Measurements from ENCODE around the gene TACR1. TPM values are rescaled to one million over a fixed set of nuclear protein-coding genes. Genes with fewer than 3 reads are reported as not detected.

The TACR1 gene
- total and polyA plus RNA-seq, 2 of the 8 experiments (the other 6 are each of a cell fraction or from before 2014, with no cell fraction given), result 0.09 to 0.37 TPM

DNA sequence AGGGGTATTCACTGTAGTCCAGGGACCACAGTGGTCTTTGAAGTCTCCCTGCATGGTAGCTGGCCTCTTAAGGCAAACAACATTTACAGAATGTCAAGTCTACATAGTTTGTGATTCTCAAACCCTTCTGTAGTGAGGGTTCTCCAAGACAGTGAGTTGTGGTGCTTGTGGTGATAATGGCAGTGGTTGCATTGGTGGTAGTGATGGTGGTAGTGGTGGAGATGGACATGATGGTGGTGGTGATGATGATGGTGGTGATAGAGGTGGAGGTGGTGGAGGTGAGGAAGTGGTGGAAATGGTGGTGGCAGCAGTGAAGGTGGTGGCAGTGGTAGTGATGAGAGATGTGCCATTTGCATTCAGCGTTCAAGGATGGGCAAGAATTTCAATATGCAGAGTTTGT lies 104.9 kb downstream of the TACR1 start (continued):
- no peak for TF ChIP-seq POLR2AphosphoS5 (IDR thresholded peaks at IDR 0.05; ENCODE audit: low read depth, low read length)

Measured in H1 (cell line).